ENCODE data around the gene DCLRE1B. TPM values are rescaled to one million over a fixed set of nuclear protein-coding genes. Genes with fewer than 3 reads are reported as not detected.

The DCLRE1B gene
- total and polyA plus RNA-seq, 2 experiments from 2014 or later, result 5.5 to 5.6 TPM

DNA sequence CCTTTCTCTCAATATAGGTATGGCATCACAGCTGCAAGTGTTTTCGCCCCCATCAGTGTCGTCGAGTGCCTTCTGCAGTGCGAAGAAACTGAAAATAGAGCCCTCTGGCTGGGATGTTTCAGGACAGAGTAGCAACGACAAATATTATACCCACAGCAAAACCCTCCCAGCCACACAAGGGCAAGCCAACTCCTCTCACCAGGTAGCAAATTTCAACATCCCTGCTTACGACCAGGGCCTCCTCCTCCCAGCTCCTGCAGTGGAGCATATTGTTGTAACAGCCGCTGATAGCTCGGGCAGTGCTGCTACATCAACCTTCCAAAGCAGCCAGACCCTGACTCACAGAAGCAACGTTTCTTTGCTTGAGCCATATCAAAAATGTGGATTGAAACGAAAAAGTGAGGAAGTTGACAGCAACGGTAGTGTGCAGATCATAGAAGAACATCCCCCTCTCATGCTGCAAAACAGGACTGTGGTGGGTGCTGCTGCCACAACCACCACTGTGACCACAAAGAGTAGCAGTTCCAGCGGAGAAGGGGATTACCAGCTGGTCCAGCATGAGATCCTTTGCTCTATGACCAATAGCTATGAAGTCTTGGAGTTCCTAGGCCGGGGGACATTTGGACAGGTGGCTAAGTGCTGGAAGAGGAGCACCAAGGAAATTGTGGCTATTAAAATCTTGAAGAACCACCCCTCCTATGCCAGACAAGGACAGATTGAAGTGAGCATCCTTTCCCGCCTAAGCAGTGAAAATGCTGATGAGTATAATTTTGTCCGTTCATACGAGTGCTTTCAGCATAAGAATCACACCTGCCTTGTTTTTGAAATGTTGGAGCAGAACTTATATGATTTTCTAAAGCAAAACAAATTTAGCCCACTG lies 35.5 kb downstream of the DCLRE1B start:
- Histone ChIP-seq H3K4me3 (no peak overlapping the region), H3K27me3 (no peaks in the 10 kb centered on the region), H3K27ac (no peak overlapping the region), H3K9me3 (ENCODE audit: low read depth) (no peaks in the 10 kb centered on the region), H3K4me1 (ENCODE audit: low read depth) (no peaks in the 10 kb centered on the region), H3K36me3 (peaks cover 6% of the 10 kb centered on the region)
- TF ChIP-seq, protein P1, sequence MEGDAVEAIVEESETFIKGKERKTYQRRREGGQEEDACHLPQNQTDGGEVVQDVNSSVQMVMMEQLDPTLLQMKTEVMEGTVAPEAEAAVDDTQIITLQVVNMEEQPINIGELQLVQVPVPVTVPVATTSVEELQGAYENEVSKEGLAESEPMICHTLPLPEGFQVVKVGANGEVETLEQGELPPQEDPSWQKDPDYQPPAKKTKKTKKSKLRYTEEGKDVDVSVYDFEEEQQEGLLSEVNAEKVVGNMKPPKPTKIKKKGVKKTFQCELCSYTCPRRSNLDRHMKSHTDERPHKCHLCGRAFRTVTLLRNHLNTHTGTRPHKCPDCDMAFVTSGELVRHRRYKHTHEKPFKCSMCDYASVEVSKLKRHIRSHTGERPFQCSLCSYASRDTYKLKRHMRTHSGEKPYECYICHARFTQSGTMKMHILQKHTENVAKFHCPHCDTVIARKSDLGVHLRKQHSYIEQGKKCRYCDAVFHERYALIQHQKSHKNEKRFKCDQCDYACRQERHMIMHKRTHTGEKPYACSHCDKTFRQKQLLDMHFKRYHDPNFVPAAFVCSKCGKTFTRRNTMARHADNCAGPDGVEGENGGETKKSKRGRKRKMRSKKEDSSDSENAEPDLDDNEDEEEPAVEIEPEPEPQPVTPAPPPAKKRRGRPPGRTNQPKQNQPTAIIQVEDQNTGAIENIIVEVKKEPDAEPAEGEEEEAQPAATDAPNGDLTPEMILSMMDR (IDR thresholded peaks at IDR 0.05; ENCODE audit: low read depth, low read length), result no peak
- no peak for DNase-seq (ENCODE audit: low read depth in 1 of 2, low spot score in 1 of 2)

DNA sequence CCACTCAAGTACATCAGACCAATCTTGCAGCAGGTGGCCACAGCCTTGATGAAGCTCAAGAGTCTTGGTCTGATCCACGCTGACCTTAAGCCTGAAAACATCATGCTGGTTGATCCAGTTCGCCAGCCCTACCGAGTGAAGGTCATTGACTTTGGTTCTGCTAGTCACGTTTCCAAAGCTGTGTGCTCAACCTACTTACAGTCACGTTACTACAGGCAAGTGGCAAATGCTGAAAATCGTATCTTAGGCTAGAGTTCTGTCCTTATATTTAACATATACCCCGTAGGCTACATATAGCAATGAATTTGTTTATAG lies 36.1 kb downstream of the DCLRE1B start:
- no peaks in the 10 kb centered on the region for H3K27me3 ChIP-seq
- H3K9me3 ChIP-seq (ENCODE audit: low read depth), result no peaks in the 10 kb centered on the region
- TF ChIP-seq, protein P1 (IDR thresholded peaks at IDR 0.05; ENCODE audit: low read depth, low read length), result no peak
- no peak overlapping the region for H3K27ac ChIP-seq
- H3K4me1 ChIP-seq (ENCODE audit: low read depth), result peaks cover 1% of the 10 kb centered on the region
- H3K4me3 ChIP-seq, result no peak overlapping the region
- H3K36me3 ChIP-seq, result peaks cover 6% of the 10 kb centered on the region
- no peak for DNase-seq (ENCODE audit: low read depth in 1 of 2, low spot score in 1 of 2)

DNA sequence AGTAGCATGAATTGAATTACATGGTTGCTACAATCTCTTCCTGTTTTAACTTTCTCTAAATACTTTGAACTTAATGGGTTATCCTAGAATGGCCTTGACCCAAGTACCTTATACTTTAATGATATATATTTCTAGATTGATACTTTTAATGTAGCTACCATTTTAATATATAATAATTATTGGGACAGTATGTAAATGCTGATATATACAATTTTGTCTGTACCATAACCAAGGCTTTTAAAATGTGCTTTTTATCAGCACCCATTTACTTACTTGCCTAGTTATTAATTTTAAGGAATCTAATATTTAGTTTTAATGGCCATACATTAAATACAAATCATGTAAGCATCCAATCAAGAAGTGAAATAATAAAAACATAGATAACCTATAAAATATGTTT lies 37.4 kb downstream of the DCLRE1B start:
- Histone ChIP-seq H3K9me3 (ENCODE audit: low read depth) (no peaks in the 10 kb centered on the region), H3K27me3 (no peaks in the 10 kb centered on the region), H3K4me3 (no peak overlapping the region), H3K4me1 (ENCODE audit: low read depth) (peaks cover 15% of the 10 kb centered on the region), H3K36me3 (peaks cover 6% of the 10 kb centered on the region), H3K27ac (no peak overlapping the region)
- TF ChIP-seq, protein P1 (IDR thresholded peaks at IDR 0.05; ENCODE audit: low read depth, low read length), result no peak
- DNase-seq (ENCODE audit: low read depth in 1 of 2, low spot score in 1 of 2), result no peak

DNA sequence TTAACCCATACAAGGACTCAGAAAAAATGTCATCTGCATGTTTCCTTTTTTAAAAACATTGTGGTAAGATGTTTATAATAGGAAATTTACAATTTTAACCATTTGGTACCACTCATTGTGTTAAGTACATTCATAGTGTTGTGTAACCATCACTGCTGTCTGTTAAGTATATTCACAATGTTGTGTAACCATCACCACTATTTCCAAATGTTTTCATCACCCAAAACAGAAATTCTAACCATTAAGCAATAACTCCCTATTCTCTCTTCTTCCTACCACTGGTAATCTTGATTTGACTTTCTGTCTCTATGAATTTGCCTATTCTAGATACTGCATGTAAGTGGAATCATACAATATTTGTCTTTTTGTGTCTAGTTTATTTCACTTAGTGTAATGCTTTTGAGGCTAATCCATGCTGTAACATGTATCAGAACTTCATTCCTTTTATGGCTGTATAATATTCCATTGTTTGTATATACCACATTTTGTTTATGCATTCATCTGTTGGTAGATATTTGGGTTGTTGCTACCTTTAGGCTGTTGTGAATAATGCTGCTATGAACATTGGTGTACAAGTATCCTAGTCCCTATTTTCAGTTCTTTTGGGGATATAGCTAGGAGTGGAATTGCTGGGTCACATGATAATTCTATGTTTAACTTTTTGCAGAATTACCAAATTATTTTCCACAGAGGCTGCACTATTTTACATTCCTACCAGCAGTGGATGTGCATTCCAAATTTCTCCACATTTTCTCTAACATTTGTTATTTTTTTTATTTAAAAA lies 38.1 kb downstream of the DCLRE1B start:
- H3K27ac ChIP-seq, result no peak overlapping the region
- TF ChIP-seq, protein P1 (IDR thresholded peaks at IDR 0.05; ENCODE audit: low read depth, low read length), result no peak
- no peaks in the 10 kb centered on the region for H3K27me3 ChIP-seq
- H3K36me3 ChIP-seq, result peaks cover 6% of the 10 kb centered on the region
- H3K9me3 ChIP-seq (ENCODE audit: low read depth), result no peaks in the 10 kb centered on the region
- no peak overlapping the region for H3K4me3 ChIP-seq
- H3K4me1 ChIP-seq (ENCODE audit: low read depth), result peaks cover 20% of the 10 kb centered on the region
- peak in 1 of 2 donors; percentile 82 for DNase-seq (ENCODE audit: low read depth in 1 of 2, low spot score in 1 of 2)

DNA sequence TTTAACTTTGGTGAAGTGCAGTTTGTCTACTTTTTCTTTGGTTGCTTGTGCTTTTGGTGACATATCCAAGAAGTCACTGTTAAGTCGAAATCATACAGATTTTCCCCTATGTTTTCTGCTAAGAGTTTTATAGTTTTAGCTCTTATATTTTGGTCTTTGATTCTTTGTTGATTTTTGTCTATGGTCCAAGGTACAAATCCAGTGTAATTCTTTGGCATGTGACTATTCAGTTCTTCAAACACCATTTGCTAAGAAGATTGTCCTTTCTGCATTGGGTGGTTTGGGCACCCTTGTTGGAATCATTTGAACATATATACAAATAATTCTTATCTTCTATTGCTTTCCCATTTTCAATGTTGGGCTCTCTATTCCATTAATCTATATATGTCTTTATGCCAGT lies 40.2 kb downstream of the DCLRE1B start:
- H3K36me3 ChIP-seq, result peaks cover 6% of the 10 kb centered on the region
- peaks cover 20% of the 10 kb centered on the region for H3K4me1 ChIP-seq (ENCODE audit: low read depth)
- H3K9me3 ChIP-seq (ENCODE audit: low read depth), result no peaks in the 10 kb centered on the region
- DNase-seq (ENCODE audit: low read depth in 1 of 2, low spot score in 1 of 2), result no peak
- H3K27me3 ChIP-seq, result no peaks in the 10 kb centered on the region
- no peak overlapping the region for H3K27ac ChIP-seq
- TF ChIP-seq, protein P1 (IDR thresholded peaks at IDR 0.05; ENCODE audit: low read depth, low read length), result no peak
- no peak overlapping the region for H3K4me3 ChIP-seq
